Glutamatergic neuron (in vitro differentiated cells): Measurements from ENCODE around the gene TBX4. TPM values are rescaled to one million over a fixed set of nuclear protein-coding genes. Genes with fewer than 3 reads are reported as not detected.

ENCODE experiments used
- DNase-seq: peaks from one replicate; pipeline ENCODE4 v3.0.0; 2022
- H3K27ac Mint-ChIP-seq: one replicate; pipeline ENCODE4 v1.8.0; 2020; ENCODE audit warnings: mild to moderate bottlenecking, mixed read lengths, inconsistent platforms; ENCODE audit not compliant: unreplicated experiment
- H3K27me3 Mint-ChIP-seq: one replicate; pipeline ENCODE4 v1.8.0; 2020; ENCODE audit warnings: mild to moderate bottlenecking, moderate library complexity, mixed read lengths, inconsistent platforms; ENCODE audit not compliant: unreplicated experiment
- H3K36me3 Mint-ChIP-seq: one replicate; pipeline ENCODE4 v1.8.0; 2020; ENCODE audit warnings: mild to moderate bottlenecking, mixed read lengths, inconsistent platforms; ENCODE audit not compliant: unreplicated experiment
- H3K4me1 Mint-ChIP-seq: one replicate; pipeline ENCODE4 v1.8.0; 2020; ENCODE audit warnings: mild to moderate bottlenecking, low read depth, mixed read lengths, inconsistent platforms; ENCODE audit not compliant: unreplicated experiment
- H3K4me3 Mint-ChIP-seq: one replicate; pipeline ENCODE4 v1.8.0; 2020; ENCODE audit warnings: mild to moderate bottlenecking, mixed read lengths, inconsistent platforms; ENCODE audit not compliant: unreplicated experiment
- H3K9me3 Mint-ChIP-seq: one replicate; pipeline ENCODE4 v1.8.0; 2020; ENCODE audit warnings: mild to moderate bottlenecking, moderate library complexity, mixed read lengths, inconsistent platforms; ENCODE audit not compliant: unreplicated experiment
- CTCF ChIP-seq: fragments of 200-600 bp; sonication (generic); IDR thresholded peaks from one replicate; pipeline ENCODE4 v1.5.0; 2021; ENCODE audit not compliant: partially characterized antibody, unreplicated experiment
- total RNA-seq: library from RNA; stranded (reverse); fragmentation: NEBNext Ultra II Directional; extraction: Animal tissue kit (Norgen Biotek cat#: 25700); gene quantifications from one replicate; pipeline ENCODE4 v1.2.1, GENCODE V29; 2021; ENCODE audit not compliant: unreplicated experiment

The TBX4 gene
- total RNA-seq, 1 donor from 2014 or later, result not detected

- no peak for DNase-seq
- H3K36me3 Mint-ChIP-seq, result no peaks in the 10 kb centered on the region
- H3K4me3 Mint-ChIP-seq, result peak overlapping the region; percentile 64
- peaks cover 9% of the 10 kb centered on the region for H3K9me3 Mint-ChIP-seq
- TF ChIP-seq CTCF, result no peak
- H3K4me1 Mint-ChIP-seq, result peaks cover 11% of the 10 kb centered on the region
- H3K27me3 Mint-ChIP-seq, result peaks cover 46% of the 10 kb centered on the region
- H3K27ac Mint-ChIP-seq, result no peak overlapping the region
These were observed 6.4 kb downstream of the TBX4 start for GRCh38 chr17:61458421-61459141.

GRCh38 chr17:61459142-61459809, 7.1 kb downstream of the TBX4 start:
- H3K9me3 Mint-ChIP-seq, result peaks cover 5% of the 10 kb centered on the region
- H3K27ac Mint-ChIP-seq, result no peak overlapping the region
- DNase-seq, result no peak
- peaks cover 10% of the 10 kb centered on the region for H3K4me1 Mint-ChIP-seq
- no peak for TF ChIP-seq CTCF
- peaks cover 41% of the 10 kb centered on the region for H3K27me3 Mint-ChIP-seq
- no peaks in the 10 kb centered on the region for H3K36me3 Mint-ChIP-seq
- H3K4me3 Mint-ChIP-seq, result no peak overlapping the region

- H3K9me3 Mint-ChIP-seq, result peaks cover 5% of the 10 kb centered on the region
- no peak for TF ChIP-seq CTCF
- H3K27ac Mint-ChIP-seq, result no peak overlapping the region
- peaks cover 42% of the 10 kb centered on the region for H3K27me3 Mint-ChIP-seq
- H3K4me1 Mint-ChIP-seq, result peaks cover 10% of the 10 kb centered on the region
- no peak for DNase-seq
- no peak overlapping the region for H3K4me3 Mint-ChIP-seq
- H3K36me3 Mint-ChIP-seq, result no peaks in the 10 kb centered on the region
These were observed 7.9 kb downstream of the TBX4 start for GRCh38 chr17:61459939-61460718.

- Mint-ChIP-seq H3K36me3 (no peaks in the 10 kb centered on the region), H3K9me3 (peaks cover 3% of the 10 kb centered on the region), H3K4me3 (peak overlapping the region; percentile 83), H3K27ac (no peak overlapping the region), H3K4me1 (peaks cover 14% of the 10 kb centered on the region), H3K27me3 (peaks cover 36% of the 10 kb centered on the region)
- DNase-seq, result no peak
- no peak for TF ChIP-seq CTCF
These were observed 8.8 kb downstream of the TBX4 start for GRCh38 chr17:61460796-61461585.
